22Rv1 (cell line): Measurements from ENCODE around the gene MAP2.

Source experiments
- ZFX ChIP-seq: fragments of 450-650 bp; IDR thresholded peaks from 2 replicates; pipeline ENCODE4 v1.6.1; 2017; ENCODE audit warnings: antibody characterized with exemption, borderline replicate concordance
- TF ChIP-seq, protein P1 (sequence below): fragments of 450-650 bp; IDR thresholded peaks from 2 replicates; pipeline ENCODE4 v1.5.1; 2017; ENCODE audit warnings: mild to moderate bottlenecking

DNA sequence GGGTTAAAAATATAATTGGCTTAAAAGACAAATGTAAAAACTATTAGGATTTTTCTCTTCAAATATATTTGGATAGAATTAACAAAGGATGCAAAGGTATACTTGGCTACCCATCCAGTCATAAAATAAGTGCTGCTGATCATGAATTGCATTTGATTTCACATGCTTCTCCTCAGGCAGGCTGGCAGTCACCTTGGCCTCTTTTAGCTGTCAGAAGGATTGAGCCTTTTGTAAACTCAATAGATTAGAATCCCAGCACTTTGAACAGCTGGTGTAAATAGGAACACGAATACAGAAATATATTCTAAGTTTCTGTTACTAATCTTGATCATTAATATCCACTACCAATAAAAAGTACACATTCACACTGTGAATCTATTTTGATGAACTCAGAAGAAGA lies 178.4 kb downstream of the MAP2 start:
- TF ChIP-seq, protein P1, sequence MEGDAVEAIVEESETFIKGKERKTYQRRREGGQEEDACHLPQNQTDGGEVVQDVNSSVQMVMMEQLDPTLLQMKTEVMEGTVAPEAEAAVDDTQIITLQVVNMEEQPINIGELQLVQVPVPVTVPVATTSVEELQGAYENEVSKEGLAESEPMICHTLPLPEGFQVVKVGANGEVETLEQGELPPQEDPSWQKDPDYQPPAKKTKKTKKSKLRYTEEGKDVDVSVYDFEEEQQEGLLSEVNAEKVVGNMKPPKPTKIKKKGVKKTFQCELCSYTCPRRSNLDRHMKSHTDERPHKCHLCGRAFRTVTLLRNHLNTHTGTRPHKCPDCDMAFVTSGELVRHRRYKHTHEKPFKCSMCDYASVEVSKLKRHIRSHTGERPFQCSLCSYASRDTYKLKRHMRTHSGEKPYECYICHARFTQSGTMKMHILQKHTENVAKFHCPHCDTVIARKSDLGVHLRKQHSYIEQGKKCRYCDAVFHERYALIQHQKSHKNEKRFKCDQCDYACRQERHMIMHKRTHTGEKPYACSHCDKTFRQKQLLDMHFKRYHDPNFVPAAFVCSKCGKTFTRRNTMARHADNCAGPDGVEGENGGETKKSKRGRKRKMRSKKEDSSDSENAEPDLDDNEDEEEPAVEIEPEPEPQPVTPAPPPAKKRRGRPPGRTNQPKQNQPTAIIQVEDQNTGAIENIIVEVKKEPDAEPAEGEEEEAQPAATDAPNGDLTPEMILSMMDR, result no peak
- TF ChIP-seq ZFX, result no peak
